A549 (cell line): Measurements from ENCODE around the gene EGFLAM. TPM values are rescaled to one million over a fixed set of nuclear protein-coding genes. Genes with fewer than 3 reads are reported as not detected.

Source experiments
- ATAC-seq, 2 experiments: fragments of 200-7000 bp in 1 of 2; fragments of >200 bp in 1 of 2; cut with Nextera tagmentation in 1 of 2; cut with Tn5 transposase in 1 of 2; 3 replicates each; pipeline versions ENCODE4 v1.8.0 to v1.9.1; 2018 to 2020; ENCODE audit warnings: mild to moderate bottlenecking in 1 of 2, moderate library complexity in 1 of 2
- CTCF ChIA-PET: fragments of 300-600 bp; sonication (Branson Sonifier 250); formaldehyde crosslinking; extraction: SDS; loops from one replicate; lab custom pipeline; 2021; ENCODE audit warnings: antibody characterized with exemption, inconsistent platforms; lab: Yijun Ruan, JAX
- POLR2A ChIA-PET: fragments of 350-600 bp; formaldehyde crosslinking; extraction: SDS; loops from one replicate; lab custom pipeline; 2021; ENCODE audit warnings: antibody characterized with exemption, inconsistent platforms; lab: Yijun Ruan, JAX
- DNase-seq, 2 experiments: peaks; one replicate each; pipeline versions ENCODE4 v3.0.0 to v3.0.0-alpha.2; 2011 to 2016; ENCODE audit warnings: low read depth in 1 of 2, low spot score in 1 of 2
- FAIRE-seq: peaks from 2 replicates; lab custom pipeline; 2011; peaks lifted over from hg19 to GRCh38; lab: Jason Lieb, UNC
- H3K27ac ChIP-seq, 2 experiments: fragments of >200 bp; sonication (Bioruptor Twin); formaldehyde crosslinking; 3 replicates each; pipeline ENCODE4 v1.5.1; 2016 to 2017
- H3K4me1 ChIP-seq: fragments of >200 bp; sonication (Bioruptor Twin); formaldehyde crosslinking; 3 replicates; pipeline ENCODE4 v1.6.1; 2016
- H3K4me2 ChIP-seq: fragments of >200 bp; sonication (Bioruptor Twin); formaldehyde crosslinking; 3 replicates; pipeline ENCODE4 v1.6.1; 2016
- H3K4me3 ChIP-seq: fragments of >200 bp; sonication (Bioruptor Twin); formaldehyde crosslinking; 3 replicates; pipeline ENCODE4 v1.5.1; 2016
- H3K9me3 ChIP-seq: fragments of >200 bp; sonication (Bioruptor Twin); formaldehyde crosslinking; 3 replicates; pipeline ENCODE4 v1.6.1; 2016
- ATOH8 ChIP-seq: fragments of 250-450 bp; sonication (Bioruptor Pico); IDR thresholded peaks from 2 replicates; pipeline ENCODE4 v1.5.0; 2020; ENCODE audit warnings: low read depth, mild to moderate bottlenecking, moderate library complexity
- CBX2 ChIP-seq: fragments of 200-600 bp; sonication (generic); IDR thresholded peaks from 2 replicates; pipeline ENCODE4 v1.6.1; 2016; ENCODE audit warnings: low read depth, mild to moderate bottlenecking, borderline replicate concordance
- CBX8 ChIP-seq: fragments of 200-600 bp; sonication (generic); IDR thresholded peaks from 2 replicates; pipeline ENCODE4 v1.6.1; 2016
- CHD4 ChIP-seq: fragments of 200-600 bp; sonication (generic); IDR thresholded peaks from 2 replicates; pipeline ENCODE4 v1.6.1; 2016; ENCODE audit warnings: antibody characterized with exemption, mild to moderate bottlenecking, borderline replicate concordance
- CTCF ChIP-seq: fragments of >200 bp; sonication (Bioruptor Twin); formaldehyde crosslinking; IDR thresholded peaks from 3 replicates; pipeline ENCODE4 v1.5.1; 2016
- ESRRA ChIP-seq: fragments of 150-350 bp; IDR thresholded peaks from 2 replicates; pipeline ENCODE4 v1.6.1; 2014; ENCODE audit warnings: mild to moderate bottlenecking, low read length, borderline replicate concordance
- FOSB ChIP-seq: fragments of 250-450 bp; sonication (Bioruptor Pico); IDR thresholded peaks from 2 replicates; pipeline ENCODE4 v1.5.0; 2020; ENCODE audit warnings: mild to moderate bottlenecking, moderate library complexity
- FOXS1 ChIP-seq: fragments of 250-450 bp; sonication (Bioruptor Pico); IDR thresholded peaks from 2 replicates; pipeline ENCODE4 v1.5.0; 2020; ENCODE audit warnings: mild to moderate bottlenecking, moderate library complexity
- HDAC2 ChIP-seq: fragments of 200-600 bp; sonication (generic); IDR thresholded peaks from 2 replicates; pipeline ENCODE4 v1.6.1; 2016
- HES2 ChIP-seq: fragments of >200 bp; sonication (Bioruptor Twin); formaldehyde crosslinking; IDR thresholded peaks from 2 replicates; pipeline ENCODE4 v1.6.1; 2016
- HOXB5 ChIP-seq: fragments of 250-450 bp; sonication (Bioruptor Pico); IDR thresholded peaks from 2 replicates; pipeline ENCODE4 v1.5.0; 2020; ENCODE audit warnings: mild to moderate bottlenecking, moderate library complexity
- MAZ ChIP-seq: fragments of 150-350 bp; IDR thresholded peaks from 2 replicates; pipeline ENCODE4 v1.6.1; 2014; ENCODE audit warnings: antibody characterized with exemption, low read depth, low read length, borderline replicate concordance
- NFE2L2 ChIP-seq: fragments of 150-350 bp; conservative IDR thresholded peaks from 2 replicates; pipeline ENCODE4 v1.6.1; 2014; ENCODE audit warnings: low read length
- PBX3 ChIP-seq: IDR thresholded peaks from 2 replicates; pipeline ENCODE4 v1.6.1; 2012
- POLR2A ChIP-seq: IDR thresholded peaks from 2 replicates; pipeline ENCODE4 v1.6.1; 2012; ENCODE audit warnings: mild to moderate bottlenecking, low read length
- RAD21 ChIP-seq, 2 experiments: fragments of >200 bp in 1 of 2; sonication (Bioruptor Twin) in 1 of 2; formaldehyde crosslinking in 1 of 2; IDR thresholded peaks in 1 of 2; conservative IDR thresholded peaks in 1 of 2; 2 replicates in 1 of 2; 3 replicates in 1 of 2; pipeline ENCODE4 v1.6.1; 2012 to 2018; ENCODE audit warnings: inconsistent platforms in 1 of 2
- RARB ChIP-seq: fragments of 250-450 bp; sonication (Bioruptor Pico); IDR thresholded peaks from 2 replicates; pipeline ENCODE4 v1.8.0; 2021; ENCODE audit warnings: mild to moderate bottlenecking, moderate library complexity
- SREBF2 ChIP-seq: fragments of 450-650 bp; IDR thresholded peaks from 2 replicates; pipeline ENCODE4 v1.6.1; 2014; ENCODE audit warnings: mild to moderate bottlenecking, moderate library complexity
- ZC3H11A ChIP-seq: fragments of 450-650 bp; IDR thresholded peaks from 2 replicates; pipeline ENCODE4 v1.6.1; 2014; ENCODE audit warnings: antibody characterized with exemption, mild to moderate bottlenecking
- ZFP36 ChIP-seq: fragments of 450-650 bp; IDR thresholded peaks from 2 replicates; pipeline ENCODE4 v1.6.1; 2014; ENCODE audit warnings: borderline replicate concordance; ENCODE audit not compliant: partially characterized antibody
- WGBS: methylation state at CpG from one replicate; pipeline ENCODE4 v1.1.6; 2017; ENCODE audit errors: missing lambda C conversion rate; 5-methylcytosine and 5-hydroxymethylcytosine counted together
- polyA plus RNA-seq, 4 experiments: library from polyadenylated mRNA; depleted of rRNA in 3 of 4; stranded (reverse); fragments of >200 nt; fragmentation: RNase III in 1 of 4; extraction: RNeasy Plus Mini Kit Qiagen cat#74134 plus additional on column Dnase treatment in 1 of 4; gene quantifications; 2 replicates in 3 of 4; 3 replicates in 1 of 4; pipeline ENCODE4 v1.2.3, GENCODE V29; 2011 to 2017

Gene EGFLAM
- polyA plus RNA-seq, 2 of the 4 experiments (the other 2 are of a cell fraction): 0.13 TPM; not detected in 1

- POLR2A ChIA-PET: no interaction called here
- no peaks in the 10 kb centered on the region for H3K9me3 ChIP-seq
- ATAC-seq (no peak), DNase-seq (no peak), FAIRE-seq (no peak)
- no peak overlapping the region for H3K4me3 ChIP-seq
- 65% methylated on average over 9 of the region's 9 CpGs for WGBS
- H3K4me1 ChIP-seq: peaks cover 8% of the 10 kb centered on the region; the same call in 2 of the 3 replicates
- TF ChIP-seq FOXS1 (CRISPR knock-in tag): no peak
- no peak for TF ChIP-seq NFE2L2
- TF ChIP-seq RAD21 (conservative IDR thresholded peaks at IDR 0.05 in 1 of 2, IDR thresholded peaks at IDR 0.05 in 1 of 2): no peak
- TF ChIP-seq PBX3: no peak
- TF ChIP-seq ZFP36: no peak
- TF ChIP-seq ZC3H11A: no peak
- no peak for TF ChIP-seq HOXB5 (CRISPR knock-in tag)
- no peak for TF ChIP-seq CBX8
- TF ChIP-seq CHD4: no peak
- TF ChIP-seq HES2: no peak
- H3K4me2 ChIP-seq: no peak overlapping the region
- peak overlapping the region; percentile 14 to 28; a peak in 2 of 6 replicates for H3K27ac ChIP-seq
- CTCF ChIA-PET: interaction anchor here (0.9 to 9.7 kb wide), 5 partner anchors 14 to 382 kb away, joined by 3 to 78 read pairs (median 7); no protein-coding TSS in a partner anchor
These were observed 168.9 kb downstream of the EGFLAM start for GRCh38 chr5:38426986-38427950.

GRCh38 chr5:38431242-38431853, 173.0 kb downstream of the EGFLAM start:
- FAIRE-seq (no peak), ATAC-seq (no peak), DNase-seq (no peak)
- POLR2A ChIA-PET: no interaction called here
- Histone ChIP-seq H3K4me1 (peaks cover 8% of the 10 kb centered on the region; the same call in 2 of the 3 replicates), H3K9me3 (no peaks in the 10 kb centered on the region), H3K27ac (no peak overlapping the region), H3K4me2 (no peak overlapping the region), H3K4me3 (no peak overlapping the region)
- CTCF ChIA-PET: interaction anchor here (0.6 to 6.1 kb wide), 5 partner anchors 10 to 379 kb away, joined by 3 to 55 read pairs (median 17); no protein-coding TSS in a partner anchor
- no peak for TF ChIP-seq PBX3
- no peak for TF ChIP-seq HDAC2
- 85% methylated on average over 1 of the region's 1 CpG for WGBS

GRCh38 chr5:38433160-38433861, 175.0 kb downstream of the EGFLAM start:
- ChIA-PET POLR2A (no interaction called here), CTCF (interaction anchor here (2.7 to 6.1 kb wide), 3 partner anchors 8 to 377 kb away, joined by 15 to 55 read pairs (median 17); no protein-coding TSS in a partner anchor)
- Histone ChIP-seq H3K4me2 (no peak overlapping the region), H3K27ac (no peak overlapping the region), H3K4me3 (no peak overlapping the region), H3K4me1 (no peaks in the 10 kb centered on the region), H3K9me3 (no peaks in the 10 kb centered on the region)
- FAIRE-seq (no peak), DNase-seq (no peak), ATAC-seq (peak; percentile 32 to 45; a peak in 3 of 6 replicates)
- WGBS: 59% methylated on average over 6 of the region's 6 CpGs
- TF ChIP-seq MAZ (no peak), FOSB (CRISPR knock-in tag) (no peak), POLR2A (no peak), RARB (CRISPR knock-in tag) (no peak), ESRRA (no peak), CHD4 (no peak), CTCF (no peak), SREBF2 (no peak), ATOH8 (CRISPR knock-in tag) (no peak), PBX3 (no peak), CBX2 (no peak)
